ENCODE measurements around the gene ZNF783.

ZNF783 gene

DNA sequence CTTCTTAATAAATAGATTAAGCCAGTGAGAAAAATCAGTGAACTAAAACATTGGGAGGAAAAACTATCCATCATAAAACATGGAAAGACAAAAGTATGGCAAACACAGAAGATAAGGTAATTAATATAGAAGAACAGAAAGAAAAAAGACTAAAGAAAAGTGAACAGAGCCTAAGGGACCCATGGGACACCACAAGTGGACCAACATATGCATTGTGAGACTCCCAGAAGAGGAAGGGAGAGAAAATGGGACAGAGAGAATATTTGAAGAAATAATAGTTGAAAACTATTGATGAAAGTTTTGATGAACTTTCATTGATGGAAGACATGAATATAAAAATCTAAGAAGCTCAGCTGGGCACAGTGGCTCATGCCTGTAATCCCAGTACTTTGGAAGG, 71.3 kb downstream of the ZNF783 start:
- Histone ChIP-seq H3K9me3 (ENCODE audit: control extremely low read depth in 1 of 5, control insufficient read depth in 4 of 5, insufficient read depth in 2 of 5, low read depth in 1 of 5, low read length in 4 of 5) (peaks cover 0 to 13% (median 0%) of the 10 kb centered on the region in 5 experiments), H3K36me3 (ENCODE audit: control insufficient read depth in 4 of 4, insufficient read depth in 4 of 4, low read length in 3 of 4) (no peaks in the 10 kb centered on the region), H3K27me3 (replicated peaks in 2 of 5; ENCODE audit: control insufficient read depth in 4 of 5, insufficient read depth in 5 of 5, low read length in 4 of 5) (no peaks in the 10 kb centered on the region), H3K4me1 (ENCODE audit: control extremely low read depth in 1 of 4, control insufficient read depth in 4 of 4, insufficient read depth in 4 of 4, low read length in 3 of 4) (no peaks in the 10 kb centered on the region), H3K27ac (ENCODE audit: insufficient read depth in 1 of 2, low read depth in 1 of 2, low read length in 2 of 2, poor library complexity in 1 of 2, severe bottlenecking in 2 of 2) (no peak overlapping the region), H3K4me3 (ENCODE audit: control insufficient read depth in 1 of 7, extremely low read depth in 1 of 7, insufficient read depth in 4 of 7, low read depth in 2 of 7, low read length in 6 of 7) (no peak overlapping the region)
- no peak for DNase-seq
- CTCF ChIA-PET = no interaction called here
- POLR2A ChIA-PET = no interaction called here

DNA sequence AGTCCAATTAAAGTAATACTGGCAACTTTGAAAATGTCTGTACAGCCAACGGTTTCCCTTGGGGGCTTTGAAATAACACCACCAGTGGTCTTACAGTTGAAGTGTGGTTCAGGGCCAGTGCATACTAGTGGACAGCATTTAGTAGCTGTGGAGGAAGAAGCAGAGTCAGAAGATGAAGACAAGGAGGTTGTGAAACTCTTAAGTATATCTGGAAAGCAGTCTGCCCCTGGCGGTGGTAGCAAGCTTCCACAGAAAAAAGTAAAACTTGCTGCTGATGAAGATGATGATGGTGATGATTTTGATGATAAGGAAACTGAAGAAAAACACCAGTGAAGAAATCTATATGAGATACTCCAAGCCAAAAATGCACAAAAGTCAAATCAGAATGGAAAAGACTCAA, 72.2 kb downstream of the ZNF783 start:
- no peak overlapping the region for H3K27ac ChIP-seq (ENCODE audit: insufficient read depth in 1 of 2, low read depth in 1 of 2, low read length in 2 of 2, poor library complexity in 1 of 2, severe bottlenecking in 2 of 2)
- no peaks in the 10 kb centered on the region for H3K36me3 ChIP-seq (ENCODE audit: control insufficient read depth in 4 of 4, insufficient read depth in 4 of 4, low read length in 3 of 4)
- H3K27me3 ChIP-seq (replicated peaks in 2 of 5; ENCODE audit: control insufficient read depth in 4 of 5, insufficient read depth in 5 of 5, low read length in 4 of 5) = no peaks in the 10 kb centered on the region
- H3K4me3 ChIP-seq (ENCODE audit: control insufficient read depth in 1 of 7, extremely low read depth in 1 of 7, insufficient read depth in 4 of 7, low read depth in 2 of 7, low read length in 6 of 7) = no peak overlapping the region
- DNase-seq = no peak
- no peaks in the 10 kb centered on the region for H3K4me1 ChIP-seq (ENCODE audit: control extremely low read depth in 1 of 4, control insufficient read depth in 4 of 4, insufficient read depth in 4 of 4, low read length in 3 of 4)
- CTCF ChIA-PET = no interaction called here
- H3K9me3 ChIP-seq (ENCODE audit: control extremely low read depth in 1 of 5, control insufficient read depth in 4 of 5, insufficient read depth in 2 of 5, low read depth in 1 of 5, low read length in 4 of 5) = peaks cover 0 to 13% (median 0%) of the 10 kb centered on the region in 5 experiments
- WGBS (ENCODE audit: insufficient coverage) = no CpG with 5 or more reads among the region's 2 CpGs
- POLR2A ChIA-PET = no interaction called here
